Measurements from ENCODE around the gene BOD1L1. TPM values are rescaled to one million over a fixed set of nuclear protein-coding genes. Genes with fewer than 3 reads are reported as not detected.

BOD1L1 gene
- total and polyA plus RNA-seq, 2 of the 8 experiments (the other 6 are each of a cell fraction or from before 2014, with no cell fraction given), result 6.8 to 39.3 TPM

DNA sequence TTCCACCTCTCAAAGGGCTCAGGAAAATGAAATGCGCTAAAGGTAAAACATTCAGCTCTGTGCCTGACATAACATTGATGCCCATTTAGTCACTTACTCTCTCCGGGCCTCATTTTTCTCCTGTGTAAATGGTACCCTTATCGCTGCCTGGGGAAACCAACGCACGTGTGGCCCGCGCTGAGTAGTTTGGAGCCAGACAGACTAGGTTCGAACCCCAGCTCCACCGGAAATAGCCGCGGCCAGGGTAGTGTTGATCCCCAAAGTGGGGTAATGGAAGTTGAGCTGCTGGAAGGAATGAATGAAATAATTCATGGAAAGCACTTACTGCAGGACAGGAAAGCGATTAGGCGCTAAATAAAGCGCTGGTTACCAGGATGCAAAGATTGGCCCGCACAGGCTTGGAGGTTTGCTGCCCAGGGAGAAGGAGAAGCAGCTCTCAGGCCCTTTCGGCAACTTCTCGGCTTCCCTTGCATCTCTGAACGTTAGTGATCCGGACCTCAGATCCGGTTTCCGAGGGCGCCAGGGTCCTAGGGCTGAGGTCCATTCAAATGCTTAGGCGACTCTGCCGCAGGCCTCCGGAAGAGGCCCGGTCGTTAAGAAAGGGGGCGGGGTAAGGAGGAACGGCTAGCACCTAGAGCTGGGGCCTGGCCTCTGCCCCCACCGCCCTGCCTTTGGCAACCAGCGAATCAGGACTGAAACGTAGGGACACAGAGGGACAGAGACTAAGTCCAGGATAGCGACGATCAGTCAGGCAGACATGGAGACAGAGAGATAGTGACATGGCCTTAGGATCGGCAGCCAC is 96.5 kb downstream of the BOD1L1 start (continued):
- TF ChIP-seq SP2 (IDR thresholded peaks at IDR 0.05; ENCODE audit: low read length) (no peak), EP300 (IDR thresholded peaks at IDR 0.05; ENCODE audit: borderline replicate concordance in 1 of 2, low read depth in 2 of 2, low read length in 2 of 2) (no peak), RFX5 (IDR thresholded peaks at IDR 0.05; ENCODE audit: borderline replicate concordance, low read depth, low read length) (no peak), KDM4A (IDR thresholded peaks at IDR 0.05; ENCODE audit: low read depth, low read length, severe bottlenecking) (no peak), TBP (IDR thresholded peaks at IDR 0.05; ENCODE audit: low read depth, low read length) (0 out of 2 replicates have a peak, but pooled peaks have one; percentile 28), CTBP2 (IDR thresholded peaks at IDR 0.05; ENCODE audit: borderline replicate concordance, insufficient read depth, insufficient read length, low read length) (peak; percentile 72), SIN3A (conservative IDR thresholded peaks at IDR 0.05 in 1 of 2, IDR thresholded peaks at IDR 0.05 in 1 of 2; ENCODE audit: low read depth in 1 of 2, low read length in 2 of 2) (no peak), MAFK (IDR thresholded peaks at IDR 0.05; ENCODE audit: low read depth, low read length) (no peak), SIX5 (IDR thresholded peaks at IDR 0.05; ENCODE audit: low read depth, low read length) (no peak), NANOG (IDR thresholded peaks at IDR 0.05; ENCODE audit: insufficient read depth, low read depth, low read length, poor library complexity, severe bottlenecking) (peak; percentile 37), FOSL1 (IDR thresholded peaks at IDR 0.05; ENCODE audit: insufficient read depth, low read depth, low read length) (no peak), BRCA1 (IDR thresholded peaks at IDR 0.05; ENCODE audit: low read depth, low read length) (no peak), EZH2 (IDR thresholded peaks at IDR 0.05; ENCODE audit: low read depth, low read length, severe bottlenecking) (peak; percentile 82)
- TF ChIP-seq, protein P1, sequence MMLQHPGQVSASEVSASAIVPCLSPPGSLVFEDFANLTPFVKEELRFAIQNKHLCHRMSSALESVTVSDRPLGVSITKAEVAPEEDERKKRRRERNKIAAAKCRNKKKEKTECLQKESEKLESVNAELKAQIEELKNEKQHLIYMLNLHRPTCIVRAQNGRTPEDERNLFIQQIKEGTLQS (IDR thresholded peaks at IDR 0.05; ENCODE audit: insufficient read depth, low read depth, low read length), result no peak
- TF ChIP-seq, protein P2, sequence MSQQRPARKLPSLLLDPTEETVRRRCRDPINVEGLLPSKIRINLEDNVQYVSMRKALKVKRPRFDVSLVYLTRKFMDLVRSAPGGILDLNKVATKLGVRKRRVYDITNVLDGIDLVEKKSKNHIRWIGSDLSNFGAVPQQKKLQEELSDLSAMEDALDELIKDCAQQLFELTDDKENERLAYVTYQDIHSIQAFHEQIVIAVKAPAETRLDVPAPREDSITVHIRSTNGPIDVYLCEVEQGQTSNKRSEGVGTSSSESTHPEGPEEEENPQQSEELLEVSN (IDR thresholded peaks at IDR 0.05), result peak; percentile 71
- TF ChIP-seq, protein P3, sequence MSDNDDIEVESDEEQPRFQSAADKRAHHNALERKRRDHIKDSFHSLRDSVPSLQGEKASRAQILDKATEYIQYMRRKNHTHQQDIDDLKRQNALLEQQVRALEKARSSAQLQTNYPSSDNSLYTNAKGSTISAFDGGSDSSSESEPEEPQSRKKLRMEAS (IDR thresholded peaks at IDR 0.05), result peak; percentile 63

All from H1 (cell line).